Fibroblast of pulmonary artery (primary cell): ENCODE results near the gene MORF4L1.
A peak's percentile ranks its signal among the peaks of the same experiment; 100 is the strongest.

Experiments used
- DNase-seq: peaks from one replicate; pipeline ENCODE4 v3.0.0-alpha.2; 2010; ENCODE audit warnings: low read depth
- H3K4me3 ChIP-seq: replicated peaks from 2 replicates; pipeline ENCODE4 v1.5.1; 2011; ENCODE audit warnings: low read depth, mild to moderate bottlenecking, control low read depth, low read length, moderate library complexity
- TF ChIP-seq, protein P1 (sequence below): IDR thresholded peaks from 2 replicates; pipeline ENCODE4 v1.5.1; 2011; ENCODE audit warnings: mild to moderate bottlenecking, control low read depth, low read length, inconsistent platforms; ENCODE audit errors: missing control alignments

MORF4L1 gene

DNA sequence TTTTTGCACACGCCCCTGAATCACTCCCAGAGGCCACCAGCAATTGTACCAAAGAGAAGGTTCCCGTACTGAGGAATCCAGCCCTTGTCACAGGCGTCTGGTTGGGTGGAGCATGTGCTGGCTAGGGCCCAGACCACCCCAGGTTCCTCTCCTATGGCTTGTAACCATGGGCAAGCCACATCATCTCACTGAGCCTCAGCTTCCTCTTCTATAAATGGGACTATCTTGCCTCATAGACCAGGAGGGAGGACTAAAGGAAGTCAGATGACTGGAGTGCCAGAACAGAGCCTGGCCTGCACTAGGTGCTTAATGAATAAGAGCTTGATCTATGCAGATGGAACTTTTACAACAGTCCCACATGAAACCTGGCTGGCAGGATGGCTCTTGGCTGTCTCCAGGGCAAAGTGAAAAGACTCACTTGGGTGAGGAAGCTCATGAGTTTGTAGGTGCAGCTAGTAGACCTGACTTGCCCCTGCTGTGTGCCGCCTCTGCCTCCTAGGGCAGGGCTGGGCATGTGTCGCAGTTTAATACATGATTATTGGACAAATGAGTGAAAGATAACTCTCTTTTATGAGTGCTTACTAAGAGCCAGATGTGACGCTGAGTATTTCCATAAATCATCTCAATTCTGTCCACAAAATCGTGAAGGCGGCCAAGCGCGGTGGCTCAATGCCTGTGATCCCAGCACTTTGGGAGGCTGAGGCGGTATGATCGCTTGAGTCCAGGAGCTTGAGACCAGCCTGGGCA lies 42.8 kb downstream of the MORF4L1 start:
- H3K4me3 ChIP-seq, result no peak overlapping the region
- TF ChIP-seq, protein P1, sequence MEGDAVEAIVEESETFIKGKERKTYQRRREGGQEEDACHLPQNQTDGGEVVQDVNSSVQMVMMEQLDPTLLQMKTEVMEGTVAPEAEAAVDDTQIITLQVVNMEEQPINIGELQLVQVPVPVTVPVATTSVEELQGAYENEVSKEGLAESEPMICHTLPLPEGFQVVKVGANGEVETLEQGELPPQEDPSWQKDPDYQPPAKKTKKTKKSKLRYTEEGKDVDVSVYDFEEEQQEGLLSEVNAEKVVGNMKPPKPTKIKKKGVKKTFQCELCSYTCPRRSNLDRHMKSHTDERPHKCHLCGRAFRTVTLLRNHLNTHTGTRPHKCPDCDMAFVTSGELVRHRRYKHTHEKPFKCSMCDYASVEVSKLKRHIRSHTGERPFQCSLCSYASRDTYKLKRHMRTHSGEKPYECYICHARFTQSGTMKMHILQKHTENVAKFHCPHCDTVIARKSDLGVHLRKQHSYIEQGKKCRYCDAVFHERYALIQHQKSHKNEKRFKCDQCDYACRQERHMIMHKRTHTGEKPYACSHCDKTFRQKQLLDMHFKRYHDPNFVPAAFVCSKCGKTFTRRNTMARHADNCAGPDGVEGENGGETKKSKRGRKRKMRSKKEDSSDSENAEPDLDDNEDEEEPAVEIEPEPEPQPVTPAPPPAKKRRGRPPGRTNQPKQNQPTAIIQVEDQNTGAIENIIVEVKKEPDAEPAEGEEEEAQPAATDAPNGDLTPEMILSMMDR, result no peak
- peak; percentile 33 for DNase-seq

DNA sequence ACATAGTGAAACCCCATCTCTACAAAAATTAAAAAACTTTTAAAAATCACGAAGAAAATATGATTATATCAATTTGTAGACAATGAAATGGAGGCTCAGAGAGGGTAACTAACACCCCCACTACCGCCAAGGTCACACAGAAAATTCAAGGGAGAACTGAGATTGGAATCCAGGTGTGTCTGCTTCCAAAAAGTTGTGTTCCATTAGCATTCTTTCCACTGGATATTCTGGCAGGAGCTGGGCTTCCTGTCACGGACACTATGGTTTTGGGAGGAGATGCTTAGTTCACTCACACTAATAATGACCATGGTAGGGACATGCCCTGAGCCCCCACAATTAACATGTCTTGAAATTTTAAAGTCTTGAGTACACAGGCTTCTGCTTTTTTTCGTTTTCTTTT lies 43.4 kb downstream of the MORF4L1 start:
- no peak overlapping the region for H3K4me3 ChIP-seq
- TF ChIP-seq, protein P1, result no peak
- DNase-seq, result no peak

DNA sequence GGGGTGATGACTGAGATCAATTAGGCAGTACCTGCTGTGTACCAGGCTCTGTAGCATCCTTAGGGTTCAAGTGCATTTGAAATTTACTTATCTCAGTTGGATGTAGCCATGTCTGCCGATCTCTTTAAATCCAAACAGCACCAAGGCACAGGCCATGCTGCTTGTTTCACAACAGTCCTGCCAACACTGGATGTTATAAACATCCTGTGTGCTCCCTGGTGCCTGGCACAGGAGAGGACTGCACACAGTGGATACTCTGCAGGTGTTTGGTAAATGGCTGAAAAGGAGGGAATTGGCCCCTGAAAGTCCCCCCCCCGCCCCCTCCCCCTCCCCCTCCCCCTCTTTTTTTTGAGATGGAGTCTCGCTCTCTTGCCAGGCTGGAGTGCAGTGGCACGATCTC lies 45.2 kb downstream of the MORF4L1 start:
- H3K4me3 ChIP-seq, result no peak overlapping the region
- TF ChIP-seq, protein P1, result no peak
- DNase-seq, result no peak

DNA sequence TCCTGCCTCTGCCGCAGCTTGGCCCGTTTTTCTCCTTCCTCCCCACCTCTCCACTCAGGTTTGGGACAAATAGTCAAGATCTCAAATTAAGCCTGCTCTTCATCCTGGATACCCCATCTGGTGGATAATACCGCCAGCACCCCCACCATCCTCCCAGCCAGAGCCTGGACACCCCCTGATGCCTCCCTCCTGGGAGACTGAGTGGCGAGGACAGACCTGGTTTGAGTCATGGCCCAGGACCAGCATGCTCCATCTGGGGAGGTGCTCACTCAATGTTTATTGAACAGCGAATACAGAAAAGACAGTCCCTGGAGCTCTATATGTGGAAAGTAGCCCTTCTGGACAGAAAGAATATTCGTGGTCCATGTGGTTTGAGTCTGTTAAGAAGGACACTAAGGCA lies 48.8 kb downstream of the MORF4L1 start:
- no peak for DNase-seq

DNA sequence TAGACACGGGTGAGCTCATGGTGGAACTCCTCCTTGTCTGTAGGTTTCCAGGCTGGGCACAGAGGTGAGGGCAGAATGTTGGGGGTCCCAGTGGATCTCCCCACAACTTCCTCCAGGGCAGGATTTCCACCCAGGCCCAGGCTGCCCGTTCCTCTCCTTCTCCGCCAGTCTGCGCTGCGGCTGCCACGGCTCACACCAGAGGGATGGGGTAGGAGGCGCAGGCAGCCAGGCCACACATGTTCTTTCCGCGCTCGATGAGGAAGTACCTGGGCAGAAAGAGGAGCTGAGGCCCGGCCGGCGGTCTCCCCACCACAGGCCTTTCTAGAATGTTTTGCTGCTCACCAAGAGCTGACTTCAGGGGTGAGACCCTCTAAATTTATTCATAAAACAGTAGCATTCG lies 49.2 kb downstream of the MORF4L1 start:
- DNase-seq, result no peak

More for the DNA sequence above, 48.8 kb downstream of the MORF4L1 start:
- TF ChIP-seq, protein P1, result no peak
- H3K4me3 ChIP-seq, result no peak overlapping the region

DNA sequence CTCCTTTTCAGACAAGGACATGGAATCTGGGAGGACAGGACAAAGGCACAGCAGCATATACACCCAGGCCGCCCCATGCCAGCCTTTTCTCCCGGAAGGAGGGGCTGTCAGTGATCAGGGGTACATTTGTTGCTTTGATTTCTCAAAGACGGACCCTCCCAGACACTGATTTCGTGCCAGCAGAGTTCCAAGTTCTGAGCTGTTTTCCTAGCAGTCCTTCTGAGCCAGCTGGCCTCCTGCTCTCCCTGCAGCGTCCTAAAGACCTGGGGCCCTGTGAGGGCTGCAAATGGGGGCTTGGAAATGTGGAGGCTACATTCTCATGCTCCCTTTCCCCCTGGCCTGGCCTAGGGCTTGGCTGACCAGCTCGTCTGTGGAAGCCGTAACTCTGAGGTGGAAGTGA lies 49.8 kb downstream of the MORF4L1 start:
- no peak for DNase-seq
- H3K4me3 ChIP-seq, result no peak overlapping the region
- TF ChIP-seq, protein P1, result no peak

More for the DNA sequence above, 49.2 kb downstream of the MORF4L1 start:
- TF ChIP-seq, protein P1, result no peak
- no peak overlapping the region for H3K4me3 ChIP-seq

DNA sequence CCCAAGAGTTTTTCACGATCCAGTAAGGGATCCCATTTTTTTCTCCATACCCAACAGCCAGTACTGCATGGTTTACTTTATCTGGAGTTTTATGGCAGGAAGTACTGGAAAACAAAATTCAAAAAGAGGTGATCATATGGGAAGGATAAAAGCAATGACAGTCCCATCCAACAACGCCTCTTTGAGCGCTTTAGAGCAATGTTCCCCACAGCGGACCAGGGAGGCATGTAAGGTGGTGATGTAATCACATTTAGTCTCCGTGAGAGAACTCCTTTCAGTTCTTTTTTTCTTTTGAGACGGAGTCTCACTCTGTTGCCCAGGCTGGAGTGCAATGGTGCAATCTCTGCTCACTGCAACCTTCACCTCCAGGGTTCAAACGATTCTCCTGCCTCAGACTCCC lies 50.3 kb downstream of the MORF4L1 start:
- TF ChIP-seq, protein P1, result no peak
- DNase-seq, result no peak

More for the DNA sequence above, 50.3 kb downstream of the MORF4L1 start:
- no peak overlapping the region for H3K4me3 ChIP-seq
